Endodermal cell (in vitro differentiated cells): ENCODE data around the gene TBC1D9B. TPM values are rescaled to one million over a fixed set of nuclear protein-coding genes. Genes with fewer than 3 reads are reported as not detected.

Experiments
- DNase-seq: peaks from one replicate; pipeline ENCODE4 v3.0.0-alpha.2; 2017
- H3K27ac ChIP-seq: 2 replicates; pipeline ENCODE4 v1.5.1; 2013; ENCODE audit warnings: mild to moderate bottlenecking, low read depth, low read length, moderate library complexity
- H3K27me3 ChIP-seq: 2 replicates; pipeline ENCODE4 v1.6.1; 2013; ENCODE audit warnings: mild to moderate bottlenecking, low read length, moderate library complexity; ENCODE audit not compliant: insufficient read depth, control insufficient read depth, poor library complexity, severe bottlenecking
- H3K36me3 ChIP-seq: 2 replicates; pipeline ENCODE4 v1.7.0; 2013; ENCODE audit warnings: mild to moderate bottlenecking, low read length, moderate library complexity; ENCODE audit not compliant: control insufficient read depth, insufficient read depth
- H3K4me1 ChIP-seq: one replicate; pipeline ENCODE4 v1.7.0; 2013; ENCODE audit warnings: low read length; ENCODE audit not compliant: control insufficient read depth, insufficient read depth
- H3K4me3 ChIP-seq: 2 replicates; pipeline ENCODE4 v1.5.1; 2013; ENCODE audit warnings: mild to moderate bottlenecking, low read length, moderate library complexity
- H3K9ac ChIP-seq: 2 replicates; pipeline ENCODE4 v1.6.1; 2013; ENCODE audit warnings: mild to moderate bottlenecking, low read length, moderate library complexity; ENCODE audit not compliant: poor library complexity, severe bottlenecking; ENCODE audit errors: extremely low read depth
- H3K9me3 ChIP-seq: 2 replicates; pipeline ENCODE4 v1.6.1; 2013; ENCODE audit warnings: mild to moderate bottlenecking, low read length, moderate library complexity; ENCODE audit not compliant: control insufficient read depth
- H3K27ac Mint-ChIP-seq: 2 replicates; pipeline ENCODE4 v1.8.0; 2020; ENCODE audit warnings: mixed read lengths
- H3K27me3 Mint-ChIP-seq: 2 replicates; pipeline ENCODE4 v1.8.0; 2021; ENCODE audit warnings: mild to moderate bottlenecking, mixed read lengths; ENCODE audit not compliant: insufficient read depth
- H3K36me3 Mint-ChIP-seq: 2 replicates; pipeline ENCODE4 v1.8.0; 2020; ENCODE audit warnings: low read depth, mixed read lengths
- H3K4me1 Mint-ChIP-seq: 2 replicates; pipeline ENCODE4 v1.8.0; 2020; ENCODE audit warnings: mixed read lengths
- H3K4me3 Mint-ChIP-seq: 2 replicates; pipeline ENCODE4 v1.8.0; 2020; ENCODE audit warnings: mild to moderate bottlenecking, moderate library complexity, mixed read lengths
- H3K9me3 Mint-ChIP-seq: 2 replicates; pipeline ENCODE4 v1.8.0; 2020; ENCODE audit warnings: mild to moderate bottlenecking, mixed read lengths
- WGBS, 2 experiments: methylation state at CpG; one replicate each; pipeline versions ENCODE4 v1.1.5 to v1.1.7; 2013; ENCODE audit warnings: missing lambda C conversion rate in 2 of 2, mixed read lengths in 1 of 2; ENCODE audit not compliant: insufficient coverage in 1 of 2, insufficient read length in 1 of 2; 5-methylcytosine and 5-hydroxymethylcytosine counted together
- total RNA-seq, 2 donors: library from RNA; stranded (reverse); fragmentation: NEBNext Ultra II Directional in 1 of 2; extraction: Animal tissue kit (Norgen Biotek cat#: 25700) in 1 of 2; gene quantifications; 2 replicates in 1 of 2; 3 replicates in 1 of 2; pipeline ENCODE4 v1.2.1, GENCODE V29; 2021
- TF ChIP-seq, protein P1 (sequence below): fragments of 200-600 bp; sonication (generic); conservative IDR thresholded peaks from 2 replicates; pipeline ENCODE4 v1.5.0; 2021; ENCODE audit warnings: antibody characterized with exemption, mild to moderate bottlenecking

The TBC1D9B gene
- total RNA-seq, 2 donors from 2014 or later, result 118 to 127 TPM

DNA sequence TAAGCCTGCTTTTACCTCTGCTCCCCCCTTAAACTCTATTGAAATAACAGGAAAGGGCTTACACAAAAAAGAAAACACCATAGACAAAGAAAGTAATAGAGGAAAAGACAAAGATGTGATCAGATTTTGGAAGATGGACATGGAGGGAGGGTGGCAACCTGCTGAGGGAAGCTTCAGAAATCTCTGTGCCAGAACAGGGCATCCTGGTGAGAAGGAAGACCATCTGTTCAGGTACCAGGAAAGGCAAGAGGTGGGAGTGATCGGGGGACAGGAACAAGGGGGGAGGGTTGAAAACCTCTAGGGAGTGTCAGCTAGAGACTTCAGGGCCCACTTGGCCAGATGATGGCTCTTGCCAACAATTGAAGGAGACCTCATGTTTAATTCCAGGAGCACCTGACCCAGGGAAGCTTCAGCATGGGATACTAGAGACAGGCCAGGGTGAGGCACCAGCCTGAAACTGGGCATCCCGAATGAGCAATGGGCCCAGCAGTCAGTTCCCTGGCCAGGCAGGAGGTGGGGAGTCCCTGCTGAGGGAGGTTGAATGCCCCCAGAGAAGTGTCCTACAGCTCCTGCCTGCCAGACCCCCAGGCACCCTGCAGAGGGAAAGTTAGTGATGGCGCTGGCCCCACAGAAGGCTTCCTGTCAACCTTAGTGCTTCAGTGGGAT lies 78.8 kb downstream of the TBC1D9B start:
- no peak overlapping the region for H3K4me3 Mint-ChIP-seq
- DNase-seq, result peak; percentile 42
- H3K27ac Mint-ChIP-seq, result no peak overlapping the region
- Histone ChIP-seq H3K9me3 (no peaks in the 10 kb centered on the region), H3K9ac (no peak overlapping the region), H3K4me3 (no peak overlapping the region), H3K4me1 (peaks cover 2% of the 10 kb centered on the region), H3K27ac (no peak overlapping the region), H3K36me3 (peaks cover 88% of the 10 kb centered on the region), H3K27me3 (no peaks in the 10 kb centered on the region)
- peaks cover 96% of the 10 kb centered on the region for H3K36me3 Mint-ChIP-seq
- peaks cover 6% of the 10 kb centered on the region for H3K9me3 Mint-ChIP-seq
- WGBS, 2 experiments, result 90 to 95% methylated on average over 2 to 3 of the region's 3 CpGs
- TF ChIP-seq, protein P1, sequence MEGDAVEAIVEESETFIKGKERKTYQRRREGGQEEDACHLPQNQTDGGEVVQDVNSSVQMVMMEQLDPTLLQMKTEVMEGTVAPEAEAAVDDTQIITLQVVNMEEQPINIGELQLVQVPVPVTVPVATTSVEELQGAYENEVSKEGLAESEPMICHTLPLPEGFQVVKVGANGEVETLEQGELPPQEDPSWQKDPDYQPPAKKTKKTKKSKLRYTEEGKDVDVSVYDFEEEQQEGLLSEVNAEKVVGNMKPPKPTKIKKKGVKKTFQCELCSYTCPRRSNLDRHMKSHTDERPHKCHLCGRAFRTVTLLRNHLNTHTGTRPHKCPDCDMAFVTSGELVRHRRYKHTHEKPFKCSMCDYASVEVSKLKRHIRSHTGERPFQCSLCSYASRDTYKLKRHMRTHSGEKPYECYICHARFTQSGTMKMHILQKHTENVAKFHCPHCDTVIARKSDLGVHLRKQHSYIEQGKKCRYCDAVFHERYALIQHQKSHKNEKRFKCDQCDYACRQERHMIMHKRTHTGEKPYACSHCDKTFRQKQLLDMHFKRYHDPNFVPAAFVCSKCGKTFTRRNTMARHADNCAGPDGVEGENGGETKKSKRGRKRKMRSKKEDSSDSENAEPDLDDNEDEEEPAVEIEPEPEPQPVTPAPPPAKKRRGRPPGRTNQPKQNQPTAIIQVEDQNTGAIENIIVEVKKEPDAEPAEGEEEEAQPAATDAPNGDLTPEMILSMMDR, result no peak
- H3K27me3 Mint-ChIP-seq, result no peaks in the 10 kb centered on the region
- H3K4me1 Mint-ChIP-seq, result peaks cover 5% of the 10 kb centered on the region

DNA sequence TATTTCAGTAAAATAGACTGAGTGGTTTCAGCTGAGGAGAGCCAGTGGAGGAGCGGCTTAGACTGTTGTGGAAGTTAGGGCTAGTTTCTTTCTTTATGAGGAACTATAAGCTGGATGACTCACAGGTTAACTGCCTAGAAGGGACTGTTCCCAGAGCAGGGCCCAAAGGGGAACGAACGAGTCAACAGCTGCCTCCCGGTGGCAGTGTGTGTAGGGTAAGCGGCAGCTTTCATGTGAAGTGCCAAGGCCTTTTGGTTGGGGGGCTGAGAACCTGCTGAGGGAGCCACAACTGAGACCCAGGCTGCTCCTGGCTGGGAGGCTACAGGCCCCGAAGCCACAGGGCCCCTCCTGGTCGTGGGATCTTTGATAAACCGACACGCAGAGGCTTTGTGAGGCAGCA lies 80.0 kb downstream of the TBC1D9B start:
- H3K9ac ChIP-seq, result no peak overlapping the region
- WGBS, 2 experiments, result 89 to 93% methylated on average over 9 of the region's 9 CpGs
- peak overlapping the region; percentile 17 for H3K27ac Mint-ChIP-seq
- H3K36me3 ChIP-seq, result peaks cover 80% of the 10 kb centered on the region
- peaks cover 2% of the 10 kb centered on the region for H3K4me1 ChIP-seq
- peaks cover 9% of the 10 kb centered on the region for H3K4me1 Mint-ChIP-seq
- no peaks in the 10 kb centered on the region for H3K9me3 Mint-ChIP-seq
- no peaks in the 10 kb centered on the region for H3K27me3 ChIP-seq
- H3K4me3 Mint-ChIP-seq, result no peak overlapping the region
- no peak overlapping the region for H3K4me3 ChIP-seq
- no peaks in the 10 kb centered on the region for H3K9me3 ChIP-seq
- TF ChIP-seq, protein P1, result no peak
- H3K27me3 Mint-ChIP-seq, result no peaks in the 10 kb centered on the region
- peak; percentile 59 for DNase-seq
- H3K27ac ChIP-seq, result no peak overlapping the region
- H3K36me3 Mint-ChIP-seq, result peaks cover 94% of the 10 kb centered on the region

DNA sequence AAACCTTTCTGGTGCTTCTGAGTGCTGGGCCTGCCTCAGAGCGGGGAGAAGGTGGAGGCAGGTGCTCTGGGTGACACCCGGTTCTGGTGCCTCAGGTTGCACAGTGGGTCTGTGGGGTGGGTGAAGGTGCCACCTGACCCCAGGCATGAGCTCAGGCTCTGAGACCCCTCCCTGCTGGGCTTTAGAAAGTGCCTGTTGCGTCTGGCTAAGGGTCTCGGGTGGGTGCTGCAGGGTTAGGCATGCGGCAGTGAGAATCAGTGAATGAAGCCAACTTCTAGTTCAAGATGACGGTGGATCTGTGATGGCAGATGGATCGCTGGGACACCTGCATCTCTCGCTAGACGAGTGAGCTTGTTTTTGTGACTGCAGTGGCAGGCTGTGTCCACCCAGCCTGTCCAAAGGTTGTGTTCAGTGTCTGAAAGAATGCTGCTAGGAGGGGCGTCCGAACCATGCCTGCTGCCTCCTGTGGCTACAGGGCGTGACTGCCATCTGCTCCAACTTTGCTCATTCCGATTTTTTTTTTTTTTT lies 82.0 kb downstream of the TBC1D9B start:
- Mint-ChIP-seq H3K27me3 (no peaks in the 10 kb centered on the region), H3K36me3 (peaks cover 78% of the 10 kb centered on the region), H3K27ac (no peak overlapping the region), H3K4me3 (no peak overlapping the region), H3K9me3 (no peaks in the 10 kb centered on the region), H3K4me1 (peaks cover 17% of the 10 kb centered on the region)
- H3K4me3 ChIP-seq, result no peak overlapping the region
- peaks cover 62% of the 10 kb centered on the region for H3K36me3 ChIP-seq
- 93 to 95% methylated on average over 4 to 13 of the region's 13 CpGs for WGBS, 2 experiments
- no peak for DNase-seq
- no peak overlapping the region for H3K9ac ChIP-seq
- H3K4me1 ChIP-seq, result peaks cover 8% of the 10 kb centered on the region
- no peaks in the 10 kb centered on the region for H3K27me3 ChIP-seq
- H3K9me3 ChIP-seq, result no peaks in the 10 kb centered on the region
- TF ChIP-seq, protein P1, result no peak
- no peak overlapping the region for H3K27ac ChIP-seq
